ENCODE results near the gene DAW1. TPM values are rescaled to one million over a fixed set of nuclear protein-coding genes. Genes with fewer than 3 reads are reported as not detected.

DAW1 gene, protein sequence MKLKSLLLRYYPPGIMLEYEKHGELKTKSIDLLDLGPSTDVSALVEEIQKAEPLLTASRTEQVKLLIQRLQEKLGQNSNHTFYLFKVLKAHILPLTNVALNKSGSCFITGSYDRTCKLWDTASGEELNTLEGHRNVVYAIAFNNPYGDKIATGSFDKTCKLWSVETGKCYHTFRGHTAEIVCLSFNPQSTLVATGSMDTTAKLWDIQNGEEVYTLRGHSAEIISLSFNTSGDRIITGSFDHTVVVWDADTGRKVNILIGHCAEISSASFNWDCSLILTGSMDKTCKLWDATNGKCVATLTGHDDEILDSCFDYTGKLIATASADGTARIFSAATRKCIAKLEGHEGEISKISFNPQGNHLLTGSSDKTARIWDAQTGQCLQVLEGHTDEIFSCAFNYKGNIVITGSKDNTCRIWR
- 1.4 TPM in 2 replicates for total RNA-seq (2012; rRNA removed)
- polyA plus RNA-seq (2012; rRNA removed): 0.86 and 0.93 TPM in 2 replicates
- polyA plus RNA-seq (2012; cell fraction: cytosol; rRNA removed): 0.15 and 0.22 TPM in 2 replicates
- polyA plus RNA-seq (2012; cell fraction: nucleus; rRNA removed; ENCODE audit: low replicate concordance): 0.15 and 0.83 TPM in 2 replicates
- percentile 26 among the genes with signal in this experiment for Bru-seq, nascent RNA
- percentile 23 among the genes with signal in this experiment for BruChase-seq, experiment 1, labeled RNA remaining after a 6-hour chase
- BruChase-seq, experiment 2, labeled RNA remaining after a 2-hour chase: percentile 18 among the genes with signal in this experiment
- long read RNA-seq, partial matches to known transcripts: 0 of 1 reads
- long read RNA-seq, other reads (novel, unspliced or antisense): 1 of 1 reads

DNA sequence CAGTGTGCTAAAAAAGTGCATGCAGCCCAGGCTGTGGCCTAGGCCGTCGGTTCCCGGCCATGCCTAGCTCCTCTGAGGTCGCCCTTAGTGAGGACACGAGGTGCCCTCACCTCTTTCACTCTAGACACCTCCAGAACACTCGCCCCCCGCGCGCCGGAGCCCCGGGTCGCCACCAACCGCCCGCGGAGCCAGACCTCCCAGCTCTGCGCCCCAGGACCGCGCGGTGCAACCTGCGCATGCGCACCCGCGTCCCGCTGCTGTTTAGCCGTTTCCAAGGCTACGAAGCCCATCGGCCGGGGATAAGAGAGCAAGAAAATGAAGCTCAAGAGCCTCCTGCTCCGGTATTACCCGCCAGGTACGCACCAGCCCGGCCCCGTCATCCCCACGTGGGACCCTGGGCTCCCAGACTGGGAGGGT lies at the start of gene DAW1:
Gene DAW1 (plus strand): TSS at position 257 of the 417 bp plus-strand sequence. CDS start 59 bp downstream, at position 316.
- peak within 1 kb of the TSS; percentile 81 for H3K4ac ChIP-seq (ENCODE audit: low read depth, low read length)
- peak within 1 kb of the TSS; percentile 78 for H3K27ac ChIP-seq (ENCODE audit: insufficient read depth, low read length)
- 4% methylated on average over 11 of the region's 34 CpGs; no CpG with 5 or more reads in 1 of the 2 experiments for WGBS, 2 experiments (ENCODE audit: extremely low coverage in 2 of 2, insufficient read length in 1 of 2)
- H3K56ac ChIP-seq (ENCODE audit: extremely low read depth, insufficient read depth, low read length): peak within 1 kb of the TSS; percentile 74
- no TSS peak for BruUV-seq (replicated peaks)
- no peaks in the 10 kb centered on the region for H3K9me3 ChIP-seq (ENCODE audit: control insufficient read depth, insufficient read depth, low read length)
- POLR2A ChIA-PET (ENCODE audit: unreplicated experiment): no interaction called here
- H2BK5ac ChIP-seq (ENCODE audit: low read depth, low read length, poor library complexity, severe bottlenecking): peak within 1 kb of the TSS; percentile 86
- peak within 1 kb of the TSS; percentile 73 for H2AK9ac ChIP-seq (replicated peaks; ENCODE audit: low read depth, low read length, poor library complexity)
- H3K36me3 ChIP-seq (ENCODE audit: control insufficient read depth, insufficient read depth, low read length): no peaks in the 10 kb centered on the region
- peak; percentile 56 for DNase-seq
- H4K5ac ChIP-seq (ENCODE audit: low read depth, low read length): peak within 1 kb of the TSS; percentile 58; the same call in 1 of the 2 replicates
- ATAC-seq (ENCODE audit: low read depth): peak; percentile 83
- H3K4me1 ChIP-seq (ENCODE audit: control insufficient read depth, insufficient read depth, low read length): peaks cover 7% of the 10 kb centered on the region
- CTCF ChIA-PET: no interaction called here
- H3K14ac ChIP-seq (replicated peaks; ENCODE audit: low read depth, low read length): peak within 1 kb of the TSS; percentile 61
- no peaks in the 10 kb centered on the region for H3K79me1 ChIP-seq (ENCODE audit: low read depth in 1 of 2, low read length in 2 of 2)
- H3K9me1 ChIP-seq (ENCODE audit: insufficient read depth, low read length): no peaks in the 10 kb centered on the region; the same call in 1 of the 2 replicates
- peak within 1 kb of the TSS; percentile 45 for H3K4me3 ChIP-seq (ENCODE audit: insufficient read depth, low read depth, low read length)
- dilution Hi-C loops (cut with HindIII; ENCODE audit: low sequenced_read_pairs, unreplicated experiment) (no loop called here), in situ Hi-C loops (cut with MboI; ENCODE audit: low sequenced_read_pairs) (loop anchor here (10.0 kb wide), 1 partner anchor 467 kb away; no protein-coding TSS in a partner anchor), intact Hi-C loops (cut with micrococcal nuclease) (loop anchor here (2.0 kb wide), 1 partner anchor 53 kb away; no protein-coding TSS in a partner anchor)
- H4K91ac ChIP-seq (ENCODE audit: insufficient read depth, low read depth, low read length): peak within 1 kb of the TSS; percentile 80
- H2BK120ac ChIP-seq (ENCODE audit: low read depth, low read length): peak within 1 kb of the TSS; percentile 90
- peak within 1 kb of the TSS; percentile 94 to 95 for H4K8ac ChIP-seq (ENCODE audit: low read depth in 2 of 2, low read length in 2 of 2)
- H2BK15ac ChIP-seq (ENCODE audit: low read depth, low read length): peak within 1 kb of the TSS; percentile 91
- H3K18ac ChIP-seq (ENCODE audit: low read depth, low read length): peak within 1 kb of the TSS; percentile 30
- peak within 1 kb of the TSS; percentile 63 for H3K9ac ChIP-seq (ENCODE audit: low read depth, low read length)
- peak within 1 kb of the TSS; percentile 34 for H3K23ac ChIP-seq (ENCODE audit: low read depth, low read length)
- peak within 1 kb of the TSS; percentile 81 for H3K4me2 ChIP-seq (ENCODE audit: low read depth, low read length)
- no peaks in the 10 kb centered on the region for H3K27me3 ChIP-seq (ENCODE audit: control insufficient read depth, insufficient read depth, low read length)
- no peaks in the 10 kb centered on the region for H4K20me1 ChIP-seq (ENCODE audit: insufficient read depth, low read length)
- peak within 1 kb of the TSS; percentile 98 for H2AFZ ChIP-seq (replicated peaks; ENCODE audit: low read length, poor library complexity)
- peak within 1 kb of the TSS; percentile 89 for H2BK20ac ChIP-seq (ENCODE audit: low read depth, low read length)
- TF ChIP-seq POLR2A (IDR thresholded peaks at IDR 0.05; ENCODE audit: low read depth, low read length) (0 out of 2 replicates have a peak, but pooled peaks have one; percentile 25), FOS (IDR thresholded peaks at IDR 0.05; ENCODE audit: low read depth, low read length) (no peak), NFE2L2 (IDR thresholded peaks at IDR 0.05; ENCODE audit: low read depth, low read length) (no peak), RFX5 (IDR thresholded peaks at IDR 0.05; ENCODE audit: low read depth, low read length) (no peak), BHLHE40 (IDR thresholded peaks at IDR 0.05; ENCODE audit: low read depth, low read length) (no peak)
- H2AK5ac ChIP-seq (ENCODE audit: low read depth, low read length): peak within 1 kb of the TSS; percentile 37; the same call in 1 of the 2 replicates

Data from IMR-90 (cell line).